ENCODE results near the gene ALDH4A1.

The ALDH4A1 gene, protein sequence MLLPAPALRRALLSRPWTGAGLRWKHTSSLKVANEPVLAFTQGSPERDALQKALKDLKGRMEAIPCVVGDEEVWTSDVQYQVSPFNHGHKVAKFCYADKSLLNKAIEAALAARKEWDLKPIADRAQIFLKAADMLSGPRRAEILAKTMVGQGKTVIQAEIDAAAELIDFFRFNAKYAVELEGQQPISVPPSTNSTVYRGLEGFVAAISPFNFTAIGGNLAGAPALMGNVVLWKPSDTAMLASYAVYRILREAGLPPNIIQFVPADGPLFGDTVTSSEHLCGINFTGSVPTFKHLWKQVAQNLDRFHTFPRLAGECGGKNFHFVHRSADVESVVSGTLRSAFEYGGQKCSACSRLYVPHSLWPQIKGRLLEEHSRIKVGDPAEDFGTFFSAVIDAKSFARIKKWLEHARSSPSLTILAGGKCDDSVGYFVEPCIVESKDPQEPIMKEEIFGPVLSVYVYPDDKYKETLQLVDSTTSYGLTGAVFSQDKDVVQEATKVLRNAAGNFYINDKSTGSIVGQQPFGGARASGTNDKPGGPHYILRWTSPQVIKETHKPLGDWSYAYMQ

GRCh38 chr1:18902523-18903290 is at the start of gene ALDH4A1:
ALDH4A1 (minus strand) TSS chr1:18902555; CDS start chr1:18902523, 32 bp downstream.
- in situ Hi-C loops (cut with HindIII; ENCODE audit: low sequenced_read_pairs), result loop anchor here (25.0 kb wide), 1 partner anchor 185 kb away; no protein-coding TSS in a partner anchor

DNA sequence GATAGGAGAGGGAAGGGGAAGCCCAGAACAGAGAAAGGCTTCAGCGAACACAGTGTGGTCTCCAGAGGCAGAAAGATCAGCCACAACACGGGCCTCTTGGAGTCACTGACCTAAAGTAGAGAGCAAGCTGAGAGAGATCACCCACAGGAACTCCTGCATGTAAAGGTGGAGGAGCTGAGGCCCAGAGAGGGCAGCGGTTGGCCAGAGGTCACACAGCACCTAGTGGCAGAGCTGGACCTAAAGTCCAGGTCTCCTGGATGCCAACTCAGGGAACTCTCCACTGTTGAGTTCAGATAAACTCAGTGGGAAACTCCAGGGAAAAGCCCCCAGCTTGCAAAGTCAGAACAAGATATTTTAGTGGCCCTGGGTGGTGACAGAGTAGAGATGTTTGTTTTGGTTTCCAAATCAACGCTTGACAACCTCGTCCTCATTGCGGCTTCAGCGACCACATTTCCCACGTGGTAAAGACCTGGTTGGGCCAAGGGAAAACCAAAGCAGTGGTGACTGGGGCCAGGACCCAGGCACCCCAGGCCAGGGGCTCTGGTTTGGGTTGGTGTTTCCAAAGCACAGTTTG is 49.5 kb upstream of the ALDH4A1 start:
- in situ Hi-C loops (cut with HindIII; ENCODE audit: low sequenced_read_pairs), result no loop called here

DNA sequence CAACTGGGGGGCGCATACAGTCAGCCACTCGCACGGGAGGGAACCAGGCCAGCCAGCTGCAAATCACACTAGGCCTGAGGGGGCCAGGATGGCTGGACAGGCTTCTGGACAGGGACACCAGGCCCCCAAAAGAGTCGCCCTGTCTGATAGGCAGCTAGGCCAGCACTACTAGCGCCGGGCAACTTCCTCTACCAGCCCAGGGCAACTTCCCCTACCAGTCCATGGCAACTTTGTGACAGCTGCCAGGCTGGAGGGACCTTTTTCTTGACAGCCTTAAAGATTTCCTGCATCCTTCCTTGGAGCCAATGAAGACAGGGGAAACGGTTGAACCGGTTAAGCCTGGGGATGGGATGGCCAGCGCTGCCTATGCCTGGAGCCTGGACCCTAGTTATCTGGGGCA is 49.1 kb upstream of the ALDH4A1 start:
- in situ Hi-C loops (cut with HindIII; ENCODE audit: low sequenced_read_pairs), result no loop called here

DNA sequence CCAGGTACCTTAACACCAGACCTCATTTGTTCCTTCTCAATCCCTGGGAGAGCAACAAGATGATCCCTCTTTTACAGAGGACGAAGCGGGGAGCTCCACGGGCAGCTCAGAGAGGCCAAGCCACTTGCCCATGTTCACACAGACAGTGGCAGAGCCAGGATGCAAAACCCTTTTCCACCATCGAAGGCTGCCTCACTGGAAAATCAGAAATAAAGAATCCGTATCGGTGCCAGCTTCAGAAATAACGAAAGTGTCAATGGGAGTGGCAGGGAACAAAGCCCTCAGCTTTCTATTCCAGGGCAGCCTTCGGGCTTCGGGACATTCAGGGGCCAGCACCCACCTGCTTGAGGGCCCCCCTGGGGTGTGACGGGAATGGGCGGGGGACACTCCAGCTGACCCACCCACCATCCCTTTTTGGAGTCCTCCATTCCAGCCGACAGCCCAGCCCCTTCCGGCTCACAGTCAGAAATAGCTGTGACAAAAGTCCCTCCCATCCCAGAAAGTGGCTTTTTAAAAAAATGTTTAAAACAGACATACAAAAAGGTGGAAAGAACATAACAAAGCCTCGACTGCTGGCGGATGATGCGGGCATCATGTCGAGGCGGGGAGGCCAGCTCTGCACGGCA is 48.2 kb upstream of the ALDH4A1 start:
- in situ Hi-C loops (cut with HindIII; ENCODE audit: low sequenced_read_pairs), result no loop called here

DNA sequence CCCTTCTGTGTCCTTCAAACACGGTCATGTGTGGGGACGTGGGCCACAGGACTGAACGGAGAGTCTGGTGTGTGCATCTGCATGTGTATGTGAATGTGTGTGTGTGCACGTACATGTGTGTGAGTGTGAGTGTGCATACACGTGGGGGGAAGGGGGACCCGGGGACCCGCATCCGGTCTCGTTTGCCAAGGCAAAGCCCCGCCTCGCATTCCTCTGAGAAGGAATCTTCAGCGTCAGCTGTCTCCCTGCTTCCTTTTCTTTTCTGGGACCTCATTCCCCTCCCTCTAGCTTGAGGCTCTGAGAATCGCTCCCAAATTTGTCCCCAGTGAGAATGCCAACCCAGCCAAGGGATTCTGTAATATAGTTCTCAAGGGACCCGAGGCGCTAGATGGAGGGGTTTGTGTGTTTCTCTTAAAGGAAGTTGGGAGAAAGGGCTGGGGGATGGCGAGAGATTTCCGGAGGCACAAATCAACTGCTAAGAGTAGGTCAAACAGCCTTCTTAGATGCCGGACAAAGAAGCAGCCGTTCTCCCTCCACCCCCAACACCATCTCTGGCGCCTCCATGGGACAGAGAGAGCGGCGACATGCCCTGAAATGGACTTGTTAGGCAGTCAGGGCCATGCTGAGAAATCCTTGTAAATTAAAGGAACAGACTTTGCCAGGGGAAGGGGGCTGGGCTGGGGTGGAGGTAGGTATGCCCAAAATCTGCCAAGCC is 47.5 kb upstream of the ALDH4A1 start:
- in situ Hi-C loops (cut with HindIII; ENCODE audit: low sequenced_read_pairs), result no loop called here

- in situ Hi-C loops (cut with HindIII; ENCODE audit: low sequenced_read_pairs), result no loop called here
Observed at GRCh38 chr1:18948913-18949685, 46.7 kb upstream of the ALDH4A1 start.

GRCh38 chr1:18948048-18948912 is 45.9 kb upstream of the ALDH4A1 start:
- in situ Hi-C loops (cut with HindIII; ENCODE audit: low sequenced_read_pairs), result no loop called here

DNA sequence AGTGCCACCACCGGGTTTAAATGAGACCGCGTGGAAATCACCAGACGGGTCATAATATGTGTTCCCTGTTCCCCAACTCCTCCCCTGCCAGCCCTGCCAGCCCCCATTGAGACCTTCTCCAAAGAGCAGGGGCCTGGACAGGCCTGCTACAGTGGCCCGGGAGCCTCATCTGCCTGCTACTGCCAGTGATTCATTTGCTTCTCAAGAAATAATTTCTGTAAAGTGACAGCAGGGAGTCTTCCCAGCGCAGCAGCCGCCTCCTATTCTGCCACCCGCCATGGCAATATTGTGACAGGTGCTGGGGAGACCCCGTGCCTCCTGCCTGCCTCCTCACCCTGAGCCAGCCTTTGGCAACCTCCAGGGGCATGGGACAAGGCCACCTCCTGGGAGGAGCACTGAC is 45.2 kb upstream of the ALDH4A1 start:
- in situ Hi-C loops (cut with HindIII; ENCODE audit: low sequenced_read_pairs), result no loop called here

DNA sequence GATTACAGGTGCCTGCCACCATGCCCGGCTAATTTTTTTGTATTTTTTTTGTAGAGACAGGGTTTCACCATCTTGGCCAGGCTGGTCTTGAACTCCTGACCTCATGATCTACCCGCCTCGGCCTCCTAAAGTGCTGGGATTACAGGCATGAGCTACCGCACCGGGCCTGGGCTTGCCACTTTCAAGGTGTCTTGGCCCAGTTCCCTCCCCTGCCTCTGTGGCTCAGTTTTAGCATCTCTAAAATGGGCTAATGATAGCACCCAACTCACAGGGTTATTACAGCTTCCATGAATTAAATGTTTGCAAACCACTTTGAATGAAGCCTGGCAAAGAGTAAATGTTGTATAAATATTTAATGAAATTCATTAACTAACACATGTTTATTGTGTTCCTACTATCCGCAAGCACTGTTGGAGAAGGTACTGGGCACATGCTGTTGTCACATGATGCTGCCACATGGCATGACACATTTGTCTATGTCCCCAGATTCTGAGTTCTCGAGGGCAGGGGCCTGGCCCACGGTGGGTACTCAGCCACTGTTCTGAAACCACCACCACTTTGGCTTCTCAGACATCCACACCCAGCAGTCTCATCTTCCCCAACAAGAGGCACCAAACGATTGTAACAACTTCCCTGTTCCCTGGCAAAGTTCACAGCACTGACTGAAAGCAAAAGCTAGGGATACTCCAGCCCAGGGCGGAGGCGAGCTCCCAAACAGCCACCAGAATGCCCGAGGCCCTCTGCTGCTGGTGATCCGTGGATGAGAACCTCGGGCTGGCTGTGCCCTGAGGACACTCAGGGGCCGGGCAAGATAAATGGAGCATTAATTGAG is 44.4 kb upstream of the ALDH4A1 start:
- in situ Hi-C loops (cut with HindIII; ENCODE audit: low sequenced_read_pairs), result no loop called here

- in situ Hi-C loops (cut with HindIII; ENCODE audit: low sequenced_read_pairs), result no loop called here
Observed at GRCh38 chr1:18945401-18945849, 43.1 kb upstream of the ALDH4A1 start.

- in situ Hi-C loops (cut with HindIII; ENCODE audit: low sequenced_read_pairs), result no loop called here
Observed at GRCh38 chr1:18944810-18945209, 42.5 kb upstream of the ALDH4A1 start.

DNA sequence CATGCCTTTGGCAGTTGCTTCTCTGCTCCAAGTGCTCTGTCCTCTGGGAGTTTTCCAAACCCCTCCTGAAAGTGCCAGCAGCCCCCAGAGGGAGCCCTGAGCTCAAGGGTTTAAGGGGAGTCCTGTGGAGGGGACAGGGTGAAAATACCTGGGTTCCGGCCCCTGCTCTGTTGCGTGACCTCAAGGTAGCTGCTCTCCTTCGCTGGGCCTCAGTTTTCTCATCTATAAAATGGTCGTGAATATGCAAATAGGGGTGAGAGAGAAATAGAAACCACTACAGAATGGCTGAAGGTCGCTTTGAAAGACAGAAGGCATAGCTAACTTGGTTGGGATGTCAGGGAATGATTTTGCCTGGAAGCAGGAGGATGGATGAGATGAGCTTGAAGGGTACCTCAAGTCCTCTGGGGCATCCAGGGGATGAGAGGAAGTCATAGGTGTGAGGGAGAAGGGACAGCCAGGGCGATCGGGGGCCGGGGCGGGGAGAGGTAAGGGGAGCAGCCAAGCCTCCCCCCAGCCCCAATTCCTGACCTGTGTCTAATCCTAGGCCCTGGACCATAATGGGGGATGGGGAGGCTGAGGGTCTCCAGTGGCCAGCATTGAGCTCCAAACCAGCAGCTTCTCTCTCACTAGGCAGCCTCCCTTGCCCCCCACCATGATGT is 41.7 kb upstream of the ALDH4A1 start:
- in situ Hi-C loops (cut with HindIII; ENCODE audit: low sequenced_read_pairs), result no loop called here

- in situ Hi-C loops (cut with HindIII; ENCODE audit: low sequenced_read_pairs), result no loop called here
Observed at GRCh38 chr1:18943162-18943561, 40.8 kb upstream of the ALDH4A1 start.

DNA sequence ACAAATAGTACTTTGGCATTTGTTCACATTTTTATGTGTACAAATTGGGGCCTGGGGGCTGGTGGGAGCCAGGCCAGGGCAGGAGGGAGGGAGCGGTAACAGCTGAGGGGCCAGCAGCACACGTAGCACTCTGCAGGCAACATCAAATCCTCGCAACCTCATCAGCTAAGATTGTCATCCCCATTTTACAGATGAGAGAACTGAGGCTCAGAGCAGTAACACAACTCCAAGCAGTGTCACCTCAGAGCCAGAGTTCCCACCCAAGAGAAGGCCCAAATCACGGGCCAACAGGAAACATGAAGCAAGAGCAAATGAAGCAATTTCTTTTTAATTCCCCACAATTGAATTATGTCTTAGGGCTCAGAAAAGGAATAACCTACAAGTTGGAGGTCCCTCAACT is 40.0 kb upstream of the ALDH4A1 start:
- in situ Hi-C loops (cut with HindIII; ENCODE audit: low sequenced_read_pairs), result no loop called here

GRCh38 chr1:18941221-18942141 is 39.1 kb upstream of the ALDH4A1 start:
- in situ Hi-C loops (cut with HindIII; ENCODE audit: low sequenced_read_pairs), result no loop called here

Measured in DLD1 (cell line).